Karpas-422 (cell line): ENCODE data around the gene AMPD3. TPM values are rescaled to one million over a fixed set of nuclear protein-coding genes. Genes with fewer than 3 reads are reported as not detected.

ENCODE experiments used
- DNase-seq: peaks from one replicate; pipeline ENCODE4 v3.0.0-alpha.2; 2015
- H2AFZ ChIP-seq: fragments of 200-600 bp; sonication (generic); 2 replicates; pipeline ENCODE4 v1.6.1; 2014; ENCODE audit warnings: antibody characterized with exemption, low read length, mixed read lengths
- H3K27ac ChIP-seq: fragments of 200-600 bp; sonication (generic); 2 replicates; pipeline ENCODE4 v1.5.1; 2014; ENCODE audit warnings: mild to moderate bottlenecking, low read length, moderate library complexity
- H3K27me3 ChIP-seq: fragments of 200-600 bp; sonication (generic); 2 replicates; pipeline ENCODE4 v1.6.1; 2014; ENCODE audit warnings: low read length, mixed read lengths
- H3K36me3 ChIP-seq: fragments of 200-600 bp; sonication (generic); 2 replicates; pipeline ENCODE4 v1.6.1; 2014; ENCODE audit warnings: low read length, mixed read lengths; ENCODE audit not compliant: insufficient read depth
- H3K4me1 ChIP-seq: fragments of 200-600 bp; sonication (generic); 2 replicates; pipeline ENCODE4 v1.6.1; 2014; ENCODE audit warnings: mild to moderate bottlenecking, low read length, mixed read lengths
- H3K4me2 ChIP-seq: fragments of 200-600 bp; sonication (generic); 2 replicates; pipeline ENCODE4 v1.6.1; 2014; ENCODE audit warnings: low read length, low read depth, mild to moderate bottlenecking; ENCODE audit not compliant: poor library complexity, severe bottlenecking
- H3K4me3 ChIP-seq: fragments of 200-600 bp; sonication (generic); 2 replicates; pipeline ENCODE4 v1.5.1; 2014; ENCODE audit warnings: mild to moderate bottlenecking, antibody characterized with exemption, low read length, mixed read lengths
- H3K79me2 ChIP-seq: fragments of 200-600 bp; sonication (generic); 2 replicates; pipeline ENCODE4 v1.6.1; 2014; ENCODE audit warnings: mild to moderate bottlenecking, low read length, mixed read lengths
- H3K9ac ChIP-seq: fragments of 200-600 bp; sonication (generic); 2 replicates; pipeline ENCODE4 v1.6.0; 2014; ENCODE audit warnings: low read length
- H3K9me2 ChIP-seq: fragments of 200-600 bp; sonication (generic), shearing (Covaris generic); replicated peaks from 2 replicates; pipeline ENCODE4 v1.6.0; 2014; ENCODE audit warnings: mild to moderate bottlenecking, low read length, moderate library complexity; ENCODE audit not compliant: insufficient read depth
- H3K9me3 ChIP-seq: fragments of 300-700, 200-600 bp; sonication (generic); 2 replicates; pipeline ENCODE4 v1.6.1; 2014; ENCODE audit warnings: low read length, mixed read lengths
- H4K20me1 ChIP-seq: fragments of 200-600 bp; sonication (generic); 2 replicates; pipeline ENCODE4 v1.6.1; 2014; ENCODE audit warnings: mild to moderate bottlenecking, antibody characterized with exemption, low read length, low read depth; ENCODE audit not compliant: insufficient read depth
- total RNA-seq: library from RNA; depleted of rRNA; stranded (reverse); fragments of >200 nt; shearing (Covaris generic); gene quantifications from 2 replicates; pipeline ENCODE4 v1.2.3, GENCODE V29; 2014; ENCODE audit warnings: low replicate concordance; rRNA removed

The AMPD3 gene
- total RNA-seq, 1 experiment from 2014 or later, result 12.5 TPM

GRCh38 chr11:10544491-10545465, 89.7 kb downstream of the AMPD3 start:
- no peaks in the 10 kb centered on the region for H3K27me3 ChIP-seq
- H3K4me3 ChIP-seq, result no peak overlapping the region
- peak overlapping the region; percentile 39 for H3K4me2 ChIP-seq
- no peaks in the 10 kb centered on the region for H3K36me3 ChIP-seq
- H3K9me3 ChIP-seq, result no peaks in the 10 kb centered on the region; the same call in 1 of the 2 replicates
- peaks cover 28% of the 10 kb centered on the region for H3K4me1 ChIP-seq
- H3K79me2 ChIP-seq, result peaks cover 6% of the 10 kb centered on the region; the same call in 1 of the 2 replicates
- no peaks in the 10 kb centered on the region; the same call in 1 of the 2 replicates for H4K20me1 ChIP-seq
- H3K27ac ChIP-seq, result peak overlapping the region; percentile 82
- no peak overlapping the region for H3K9ac ChIP-seq
- no peak overlapping the region for H2AFZ ChIP-seq
- DNase-seq, result peak; percentile 84
- no peaks in the 10 kb centered on the region for H3K9me2 ChIP-seq

DNA sequence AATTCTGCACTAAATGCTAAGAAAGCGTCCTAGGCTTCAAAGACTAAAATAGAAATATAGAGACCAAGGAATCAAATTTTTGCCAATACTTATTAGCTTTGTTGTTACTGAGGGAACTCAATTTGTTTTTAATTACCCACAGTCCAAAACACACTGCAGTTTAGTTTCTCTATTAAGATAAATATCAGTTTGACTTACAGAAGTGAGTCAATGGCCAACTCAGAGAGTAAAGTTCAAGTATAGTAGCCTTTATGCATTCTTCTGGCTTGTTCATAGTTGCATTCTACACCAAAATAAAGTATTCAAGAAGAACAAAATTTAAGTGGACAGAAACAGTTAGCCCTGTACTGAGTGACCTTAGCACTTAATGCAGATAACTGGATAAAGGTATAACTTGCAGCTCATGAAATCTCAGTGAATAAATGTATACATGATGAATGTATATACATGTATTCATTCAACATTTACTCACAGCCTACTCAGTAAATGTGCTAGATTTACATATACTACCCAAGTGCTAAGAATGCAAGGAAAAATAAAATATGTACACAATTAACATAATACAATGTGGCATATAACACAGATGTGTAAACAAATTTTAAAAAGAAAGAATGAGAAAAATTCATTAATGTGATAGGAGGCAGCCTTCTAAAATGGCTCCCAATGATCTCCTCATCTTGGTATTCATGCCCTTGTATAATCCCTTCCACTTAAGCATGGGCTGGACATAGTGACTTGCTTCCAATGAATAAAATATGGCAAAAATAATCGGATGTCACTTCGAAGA, 95.6 kb downstream of the AMPD3 start:
- no peak for DNase-seq
- Histone ChIP-seq H4K20me1 (no peaks in the 10 kb centered on the region), H3K4me3 (no peak overlapping the region), H3K36me3 (no peaks in the 10 kb centered on the region), H3K9ac (no peak overlapping the region), H3K27ac (no peak overlapping the region), H3K79me2 (no peaks in the 10 kb centered on the region), H3K9me2 (no peaks in the 10 kb centered on the region), H3K4me1 (peaks cover 3% of the 10 kb centered on the region), H3K9me3 (no peaks in the 10 kb centered on the region), H3K4me2 (no peak overlapping the region), H2AFZ (no peak overlapping the region), H3K27me3 (no peaks in the 10 kb centered on the region; the same call in 1 of the 2 replicates)

DNA sequence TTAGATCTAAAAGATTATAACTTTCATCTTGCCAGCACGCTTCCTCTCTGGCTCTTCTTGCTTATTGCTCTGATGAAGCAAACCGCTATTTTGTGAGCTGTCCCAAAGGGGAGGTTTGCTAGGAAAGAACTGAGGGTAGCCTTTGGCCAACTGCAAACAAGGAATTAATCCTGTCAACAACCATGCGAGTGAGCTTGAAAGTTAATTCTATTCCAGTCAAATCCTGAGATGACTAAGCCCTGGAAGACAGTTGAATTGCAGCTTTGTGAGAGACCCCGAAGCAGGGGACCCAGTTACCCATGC, 96.2 kb downstream of the AMPD3 start:
- Histone ChIP-seq H4K20me1 (no peaks in the 10 kb centered on the region), H3K36me3 (no peaks in the 10 kb centered on the region), H3K79me2 (no peaks in the 10 kb centered on the region), H3K27me3 (no peaks in the 10 kb centered on the region; the same call in 1 of the 2 replicates), H2AFZ (no peak overlapping the region), H3K9me2 (no peaks in the 10 kb centered on the region), H3K27ac (no peak overlapping the region), H3K9me3 (no peaks in the 10 kb centered on the region), H3K4me1 (no peaks in the 10 kb centered on the region), H3K4me2 (no peak overlapping the region), H3K9ac (no peak overlapping the region), H3K4me3 (no peak overlapping the region)
- DNase-seq, result no peak

DNA sequence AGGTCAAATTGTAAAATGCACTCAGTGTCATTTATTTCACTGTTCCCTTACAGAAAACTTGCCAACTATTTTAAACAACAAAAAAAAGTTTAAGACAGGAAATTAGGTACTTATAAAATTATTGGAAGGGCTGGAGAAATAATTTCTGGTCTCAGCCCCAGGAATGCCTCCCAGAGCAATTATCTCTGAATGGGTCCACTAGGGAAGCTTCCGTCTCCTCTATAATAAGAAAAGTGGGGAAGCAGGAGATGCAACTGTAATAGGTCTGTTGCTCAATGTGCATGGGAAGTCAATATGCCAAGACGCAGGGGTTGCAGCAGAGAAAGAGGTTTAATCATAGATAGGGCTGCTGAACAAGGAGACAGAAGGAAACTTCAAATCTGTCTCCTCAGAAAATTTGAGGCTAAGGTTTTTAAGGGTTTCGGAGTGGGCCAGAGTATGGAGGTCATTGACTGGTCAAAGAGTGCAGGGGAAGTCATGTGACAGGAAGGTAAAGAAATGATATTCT, 96.8 kb downstream of the AMPD3 start:
- DNase-seq, result no peak
- H3K4me3 ChIP-seq, result no peak overlapping the region
- no peaks in the 10 kb centered on the region for H3K79me2 ChIP-seq
- no peaks in the 10 kb centered on the region; the same call in 1 of the 2 replicates for H3K27me3 ChIP-seq
- H3K4me1 ChIP-seq, result no peaks in the 10 kb centered on the region
- H4K20me1 ChIP-seq, result no peaks in the 10 kb centered on the region
- H3K4me2 ChIP-seq, result no peak overlapping the region
- no peaks in the 10 kb centered on the region for H3K9me2 ChIP-seq
- no peak overlapping the region for H2AFZ ChIP-seq
- no peaks in the 10 kb centered on the region for H3K36me3 ChIP-seq
- no peak overlapping the region for H3K9ac ChIP-seq
- H3K27ac ChIP-seq, result no peak overlapping the region
- H3K9me3 ChIP-seq, result no peaks in the 10 kb centered on the region

DNA sequence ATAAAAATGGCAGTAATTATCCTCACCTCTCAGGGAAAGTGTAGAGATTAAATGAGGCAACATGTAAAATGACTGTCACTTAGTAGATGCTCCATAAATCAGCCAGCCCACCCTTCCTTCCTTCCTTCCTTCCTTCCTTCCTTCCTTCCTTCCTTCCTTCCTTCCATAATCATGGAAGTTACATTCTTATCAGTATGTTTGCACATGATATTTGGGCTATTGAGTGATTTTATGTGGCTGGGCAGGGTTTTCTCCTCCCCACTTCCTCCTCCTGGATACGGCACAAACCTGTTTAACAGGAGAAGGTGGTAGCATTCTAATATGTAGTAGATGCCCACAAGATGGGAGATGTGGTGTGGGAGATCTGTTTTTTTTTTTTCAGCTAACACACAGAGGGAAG, 101.5 kb downstream of the AMPD3 start:
- Histone ChIP-seq H3K4me2 (no peak overlapping the region), H3K27me3 (no peaks in the 10 kb centered on the region; the same call in 1 of the 2 replicates), H3K4me3 (no peak overlapping the region), H3K4me1 (no peaks in the 10 kb centered on the region), H3K36me3 (no peaks in the 10 kb centered on the region), H2AFZ (no peak overlapping the region), H3K79me2 (no peaks in the 10 kb centered on the region), H3K9me3 (no peaks in the 10 kb centered on the region), H4K20me1 (no peaks in the 10 kb centered on the region), H3K27ac (no peak overlapping the region), H3K9ac (no peak overlapping the region), H3K9me2 (no peaks in the 10 kb centered on the region)
- DNase-seq, result peak; percentile 15

Other genes with a start within 250 kb of the AMPD3 start
- gene SBF2, start 161.0 kb upstream of the AMPD3 start, total RNA-seq, result 7.6 and 13.8 TPM in 2 replicates
- gene ADM, start 150.2 kb upstream of the AMPD3 start, total RNA-seq, result 0.43 TPM in 1 of 2 replicates, not detected in the other
- gene RNF141, start 85.9 kb downstream of the AMPD3 start, total RNA-seq, result 10.5 and 12.2 TPM in 2 replicates
- not detected in 2 replicates for gene LYVE1, start 113.4 kb downstream of the AMPD3 start, total RNA-seq
- gene IRAG1, start 238.5 kb downstream of the AMPD3 start, total RNA-seq, result not detected in 2 replicates